AG10803 (cell line): Measurements from ENCODE around the gene ZWILCH.

Source experiments
- DNase-seq: peaks from one replicate; pipeline ENCODE4 v3.0.0; 2010; ENCODE audit warnings: low read depth
- H3K4me3 ChIP-seq: 2 replicates; pipeline ENCODE4 v1.5.1; 2011; ENCODE audit warnings: mild to moderate bottlenecking, low read length, control low read depth
- TF ChIP-seq, protein P1 (sequence below): conservative IDR thresholded peaks from 2 replicates; pipeline ENCODE4 v1.5.1; 2011; ENCODE audit warnings: mild to moderate bottlenecking, low read length, control low read depth, inconsistent platforms

ZWILCH gene

DNA sequence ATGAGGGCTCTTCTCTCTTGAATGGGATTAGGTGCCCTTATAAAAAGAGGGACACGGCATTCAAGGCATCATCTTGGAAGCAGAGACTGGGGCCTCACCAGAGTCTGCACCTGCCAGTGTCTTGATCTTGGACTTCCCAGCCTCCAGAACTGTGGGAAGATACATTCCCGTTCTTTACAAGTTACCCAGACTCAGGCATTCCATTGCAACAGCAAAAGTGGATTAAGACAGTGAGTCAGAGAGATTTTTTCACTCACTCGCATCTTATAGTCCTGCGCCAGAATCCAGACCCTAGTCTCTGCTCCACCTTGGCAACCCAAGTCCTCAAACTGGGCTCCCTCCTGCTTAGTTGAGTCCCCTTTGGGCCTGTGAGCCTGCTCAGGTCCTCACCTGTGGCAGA lies 58.0 kb downstream of the ZWILCH start:
- DNase-seq, result peak; percentile 7
- TF ChIP-seq, protein P1, sequence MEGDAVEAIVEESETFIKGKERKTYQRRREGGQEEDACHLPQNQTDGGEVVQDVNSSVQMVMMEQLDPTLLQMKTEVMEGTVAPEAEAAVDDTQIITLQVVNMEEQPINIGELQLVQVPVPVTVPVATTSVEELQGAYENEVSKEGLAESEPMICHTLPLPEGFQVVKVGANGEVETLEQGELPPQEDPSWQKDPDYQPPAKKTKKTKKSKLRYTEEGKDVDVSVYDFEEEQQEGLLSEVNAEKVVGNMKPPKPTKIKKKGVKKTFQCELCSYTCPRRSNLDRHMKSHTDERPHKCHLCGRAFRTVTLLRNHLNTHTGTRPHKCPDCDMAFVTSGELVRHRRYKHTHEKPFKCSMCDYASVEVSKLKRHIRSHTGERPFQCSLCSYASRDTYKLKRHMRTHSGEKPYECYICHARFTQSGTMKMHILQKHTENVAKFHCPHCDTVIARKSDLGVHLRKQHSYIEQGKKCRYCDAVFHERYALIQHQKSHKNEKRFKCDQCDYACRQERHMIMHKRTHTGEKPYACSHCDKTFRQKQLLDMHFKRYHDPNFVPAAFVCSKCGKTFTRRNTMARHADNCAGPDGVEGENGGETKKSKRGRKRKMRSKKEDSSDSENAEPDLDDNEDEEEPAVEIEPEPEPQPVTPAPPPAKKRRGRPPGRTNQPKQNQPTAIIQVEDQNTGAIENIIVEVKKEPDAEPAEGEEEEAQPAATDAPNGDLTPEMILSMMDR, result no peak

DNA sequence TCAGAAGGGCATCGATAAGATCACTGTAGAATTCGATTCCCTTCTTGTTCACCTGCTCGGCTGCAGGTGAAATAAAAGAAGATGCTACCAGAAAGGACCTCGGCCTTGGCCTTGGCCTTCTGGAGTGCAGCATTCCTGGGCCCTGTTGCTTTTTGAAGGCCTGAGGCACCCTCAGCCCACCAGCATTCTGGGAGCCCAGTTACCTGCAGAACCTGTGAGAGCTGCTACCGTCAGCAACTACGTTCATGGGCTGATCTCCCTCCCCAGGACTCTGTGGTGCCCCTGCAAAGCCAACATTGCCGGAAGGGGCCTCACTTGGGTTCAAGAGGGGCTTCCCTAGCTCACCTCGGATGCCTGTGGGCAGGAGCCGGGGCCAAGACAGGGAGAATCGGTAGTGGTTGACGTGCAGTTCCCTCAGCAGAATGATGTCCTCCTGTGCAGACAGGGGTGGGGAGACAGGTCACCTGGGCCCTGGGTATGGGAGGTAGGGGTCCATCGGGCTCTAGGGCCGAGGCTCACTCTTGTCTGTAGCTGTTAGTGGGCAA lies 58.5 kb downstream of the ZWILCH start:
- DNase-seq, result no peak
- no peak overlapping the region for H3K4me3 ChIP-seq
- TF ChIP-seq, protein P1, result no peak

More for the DNA sequence above, 58.0 kb downstream of the ZWILCH start:
- H3K4me3 ChIP-seq, result no peak overlapping the region

DNA sequence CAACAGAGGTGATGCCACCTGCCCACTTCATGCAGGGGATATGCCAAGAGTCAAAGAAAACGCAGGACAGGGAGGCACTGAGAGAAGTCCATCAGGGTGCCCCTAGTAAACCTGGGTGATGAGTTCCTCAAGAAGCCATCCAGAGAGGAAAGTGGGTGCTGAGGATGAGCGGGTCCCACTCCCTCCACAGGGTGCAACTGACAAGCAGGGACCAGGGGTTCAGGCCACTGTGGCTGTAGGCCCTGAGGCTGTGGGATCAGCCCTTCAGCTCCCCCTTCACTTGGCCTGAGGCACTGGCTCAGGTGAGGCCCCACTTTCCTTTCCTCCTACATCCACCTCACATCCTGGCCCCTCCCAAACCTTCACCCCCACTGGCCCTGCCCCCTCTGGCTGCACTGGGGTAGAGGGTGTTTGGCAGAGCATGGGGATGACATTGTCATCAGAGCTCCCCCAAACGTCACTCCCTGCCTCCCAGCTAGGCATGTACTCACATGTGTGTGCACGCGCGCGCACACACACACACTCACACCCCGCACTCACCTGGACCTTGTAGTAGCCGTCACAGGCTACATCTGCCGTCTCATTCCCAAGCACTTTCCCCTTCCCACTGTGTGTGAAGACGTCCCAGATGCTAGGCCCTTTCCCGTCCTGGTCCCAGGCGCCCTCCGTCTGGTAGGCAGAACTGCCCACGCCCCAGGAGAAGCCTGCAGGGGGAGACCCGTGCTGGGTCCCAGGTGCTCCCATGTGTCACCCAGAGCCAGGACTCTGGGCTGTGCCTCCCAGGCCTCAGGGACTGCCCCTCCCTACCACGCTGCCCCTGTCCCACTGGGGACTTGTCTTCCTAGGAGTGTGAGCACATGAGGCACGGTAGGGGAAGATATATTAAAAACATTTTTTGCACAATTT lies 59.3 kb downstream of the ZWILCH start:
- H3K4me3 ChIP-seq, result no peak overlapping the region
- no peak for DNase-seq
- TF ChIP-seq, protein P1, result no peak

DNA sequence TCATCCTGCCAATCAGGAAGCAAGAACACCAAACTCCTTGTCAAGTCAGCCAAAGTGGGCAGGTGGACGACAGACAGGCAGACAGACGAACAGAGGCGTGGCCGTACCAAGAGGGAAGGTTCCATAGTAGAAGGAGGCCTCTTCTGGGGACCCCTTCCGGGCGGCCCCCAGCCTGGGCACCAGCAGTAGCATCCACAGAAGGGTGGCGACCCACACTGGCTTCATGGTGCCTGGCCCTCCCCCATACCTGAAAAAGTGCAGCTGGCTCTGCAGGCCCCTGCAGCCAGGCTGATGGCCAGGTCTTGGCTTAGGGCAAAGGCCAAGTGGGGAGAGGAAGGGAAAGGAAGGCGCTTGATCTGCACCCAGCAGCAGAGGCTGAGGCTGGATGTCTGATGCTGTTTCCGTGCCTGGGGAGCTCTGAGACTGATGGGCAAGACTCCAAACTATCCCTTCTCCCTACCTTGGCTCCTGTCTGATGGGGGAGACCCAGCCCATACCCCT lies 60.1 kb downstream of the ZWILCH start:
- no peak overlapping the region for H3K4me3 ChIP-seq
- TF ChIP-seq, protein P1, result no peak
- no peak for DNase-seq

DNA sequence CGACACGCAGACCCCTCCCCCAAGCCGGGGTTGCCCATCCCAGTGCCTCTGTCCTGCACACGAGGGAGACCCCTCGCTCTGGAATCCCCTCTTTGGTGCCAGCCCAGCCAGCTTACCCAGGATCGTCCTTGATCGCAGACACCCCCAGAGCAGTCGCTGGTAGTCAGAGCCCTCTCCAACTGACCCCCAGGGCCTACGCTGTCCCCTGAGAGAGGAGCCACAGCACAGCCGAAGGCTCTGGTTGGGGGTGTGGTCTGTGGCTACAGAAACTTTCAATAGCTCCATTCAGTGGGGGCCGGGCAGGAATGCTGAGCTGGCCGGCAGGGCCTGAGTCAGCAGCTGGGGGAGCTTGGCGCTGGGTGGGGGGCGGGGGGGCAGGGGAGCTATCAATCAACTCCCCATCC lies 60.6 kb downstream of the ZWILCH start, which contains the start of gene LCTL:
Gene LCTL, minus strand, starts transcription at position 258 of the 404 bp plus-strand sequence. CDS start 633 bp downstream, outside the sequence.
- peak within 1 kb of the TSS; percentile 15; the same call in 1 of the 2 replicates for H3K4me3 ChIP-seq
- TF ChIP-seq, protein P1, result no peak
- peak; percentile 53 for DNase-seq

DNA sequence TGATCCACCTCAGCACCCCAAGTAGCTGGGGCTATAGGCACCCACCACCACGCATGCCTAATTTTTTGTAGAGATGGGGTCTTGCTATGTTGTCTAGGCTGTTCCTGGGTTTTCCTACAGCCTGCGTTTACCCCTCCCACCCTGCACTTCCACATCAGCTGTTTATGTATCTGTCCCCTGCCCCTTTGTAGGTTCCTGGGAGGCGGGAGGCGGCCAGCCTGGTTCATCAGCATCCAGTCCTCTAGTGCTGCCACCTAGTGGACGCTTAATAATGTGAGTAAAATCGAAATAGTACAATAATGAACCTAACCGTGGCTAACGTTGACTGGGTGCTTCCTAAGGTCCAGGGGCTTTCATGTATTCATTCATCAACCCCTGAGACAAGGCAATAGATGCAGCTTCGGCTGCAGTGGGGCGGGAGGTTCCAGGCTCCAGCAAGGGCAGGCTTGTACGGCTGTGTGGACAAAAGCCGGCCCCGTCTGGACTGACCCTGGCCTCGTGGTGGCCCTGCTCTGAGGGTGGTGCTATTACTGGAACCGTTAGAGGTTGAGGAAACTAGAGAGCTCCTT lies 61.9 kb downstream of the ZWILCH start:
- peak; percentile 66 for DNase-seq
- TF ChIP-seq, protein P1, result peak; percentile 69
- H3K4me3 ChIP-seq, result no peak overlapping the region
